ENCODE results near the gene CD48. TPM values are rescaled to one million over a fixed set of nuclear protein-coding genes. Genes with fewer than 3 reads are reported as not detected.

Gene CD48
- total RNA-seq, 2 donors from 2014 or later, result 0.55 to 1.1 TPM

DNA sequence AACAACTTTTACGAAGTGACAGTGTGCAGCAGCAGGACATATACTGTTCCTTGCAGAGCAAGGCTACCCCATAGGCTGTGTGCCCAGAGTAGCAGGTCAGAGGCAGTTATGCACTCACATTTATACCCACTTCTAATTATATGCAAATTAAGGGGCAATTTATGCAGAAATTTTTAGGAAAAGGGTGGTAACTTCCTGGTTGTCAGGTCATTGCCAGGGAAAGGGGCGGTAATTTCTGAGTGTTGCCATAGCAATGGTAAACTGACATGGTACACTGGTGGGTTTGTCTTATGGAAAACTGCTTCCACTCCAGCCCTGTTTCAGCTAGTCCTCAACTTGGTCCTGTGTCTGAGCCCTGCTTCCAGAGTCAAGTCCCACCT, 52.8 kb downstream of the CD48 start:
- no peak overlapping the region for H3K27ac ChIP-seq (ENCODE audit: low read depth, low read length)
- H3K4me1 Mint-ChIP-seq, result peaks cover 49% of the 10 kb centered on the region
- H3K4me3 ChIP-seq (ENCODE audit: low read length), result peak overlapping the region; percentile 14
- DNase-seq, result peak; percentile 62
- no peaks in the 10 kb centered on the region for H3K36me3 Mint-ChIP-seq (ENCODE audit: low read depth)
- H3K4me1 ChIP-seq (ENCODE audit: control insufficient read depth, insufficient read depth, low read length), result peaks cover 17% of the 10 kb centered on the region
- H3K27ac Mint-ChIP-seq, result peak overlapping the region; percentile 83
- peaks cover 18% of the 10 kb centered on the region for H3K9me3 Mint-ChIP-seq
- peaks cover 18% of the 10 kb centered on the region for H3K9me3 ChIP-seq (ENCODE audit: control insufficient read depth, low read length)
- TF ChIP-seq, protein P1, sequence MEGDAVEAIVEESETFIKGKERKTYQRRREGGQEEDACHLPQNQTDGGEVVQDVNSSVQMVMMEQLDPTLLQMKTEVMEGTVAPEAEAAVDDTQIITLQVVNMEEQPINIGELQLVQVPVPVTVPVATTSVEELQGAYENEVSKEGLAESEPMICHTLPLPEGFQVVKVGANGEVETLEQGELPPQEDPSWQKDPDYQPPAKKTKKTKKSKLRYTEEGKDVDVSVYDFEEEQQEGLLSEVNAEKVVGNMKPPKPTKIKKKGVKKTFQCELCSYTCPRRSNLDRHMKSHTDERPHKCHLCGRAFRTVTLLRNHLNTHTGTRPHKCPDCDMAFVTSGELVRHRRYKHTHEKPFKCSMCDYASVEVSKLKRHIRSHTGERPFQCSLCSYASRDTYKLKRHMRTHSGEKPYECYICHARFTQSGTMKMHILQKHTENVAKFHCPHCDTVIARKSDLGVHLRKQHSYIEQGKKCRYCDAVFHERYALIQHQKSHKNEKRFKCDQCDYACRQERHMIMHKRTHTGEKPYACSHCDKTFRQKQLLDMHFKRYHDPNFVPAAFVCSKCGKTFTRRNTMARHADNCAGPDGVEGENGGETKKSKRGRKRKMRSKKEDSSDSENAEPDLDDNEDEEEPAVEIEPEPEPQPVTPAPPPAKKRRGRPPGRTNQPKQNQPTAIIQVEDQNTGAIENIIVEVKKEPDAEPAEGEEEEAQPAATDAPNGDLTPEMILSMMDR (conservative IDR thresholded peaks at IDR 0.05), result no peak
- H3K9ac ChIP-seq (ENCODE audit: extremely low read depth, low read length, poor library complexity, severe bottlenecking), result peak overlapping the region; percentile 46
- H3K27me3 Mint-ChIP-seq (ENCODE audit: insufficient read depth), result no peaks in the 10 kb centered on the region
- no peak overlapping the region for H3K4me3 Mint-ChIP-seq
- H3K27me3 ChIP-seq (ENCODE audit: control insufficient read depth, insufficient read depth, low read length, poor library complexity, severe bottlenecking), result no peaks in the 10 kb centered on the region
- WGBS, 2 experiments (ENCODE audit: insufficient coverage in 1 of 2, insufficient read length in 1 of 2), result 83 to 85% methylated on average over 1 to 2 of the region's 2 CpGs
- H3K36me3 ChIP-seq (ENCODE audit: control insufficient read depth, insufficient read depth, low read length), result no peaks in the 10 kb centered on the region

DNA sequence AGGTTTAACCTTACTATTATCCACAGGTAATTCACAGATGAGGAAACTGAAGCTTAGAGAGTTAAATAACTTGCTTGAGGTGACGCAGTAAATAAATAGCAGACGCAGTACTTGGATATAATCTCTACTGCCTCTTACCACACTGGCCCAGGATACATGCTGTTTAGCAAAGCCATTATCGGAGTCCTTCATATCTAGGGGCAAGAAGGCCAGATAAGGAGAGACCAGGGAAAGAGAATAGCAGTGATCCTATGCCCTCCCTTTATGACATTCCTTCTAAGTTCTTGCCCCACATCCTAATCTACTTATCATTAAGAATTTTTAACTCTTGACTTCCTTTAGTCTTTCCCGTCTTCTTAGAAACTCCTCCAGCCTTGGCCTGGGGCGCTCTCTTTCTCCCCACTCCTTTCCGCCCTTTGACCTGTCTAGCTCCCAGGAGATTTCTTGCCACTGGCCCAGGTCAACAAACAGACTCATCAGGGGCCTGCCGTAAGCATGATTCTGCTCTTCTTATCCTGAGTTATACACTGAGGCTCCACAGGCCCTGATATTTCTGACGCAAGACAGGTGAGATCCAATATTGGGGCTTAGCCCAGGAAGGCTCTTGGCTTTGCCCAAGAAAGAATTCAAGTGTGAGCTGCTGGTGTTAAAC, 53.3 kb downstream of the CD48 start:
- Histone ChIP-seq H3K9me3 (ENCODE audit: control insufficient read depth, low read length) (peaks cover 18% of the 10 kb centered on the region), H3K4me1 (ENCODE audit: control insufficient read depth, insufficient read depth, low read length) (peaks cover 18% of the 10 kb centered on the region), H3K36me3 (ENCODE audit: control insufficient read depth, insufficient read depth, low read length) (no peaks in the 10 kb centered on the region), H3K4me3 (ENCODE audit: low read length) (peak overlapping the region; percentile 14), H3K9ac (ENCODE audit: extremely low read depth, low read length, poor library complexity, severe bottlenecking) (peak overlapping the region; percentile 46), H3K27me3 (ENCODE audit: control insufficient read depth, insufficient read depth, low read length, poor library complexity, severe bottlenecking) (no peaks in the 10 kb centered on the region), H3K27ac (ENCODE audit: low read depth, low read length) (peak overlapping the region; percentile 30)
- Mint-ChIP-seq H3K4me3 (no peak overlapping the region), H3K27me3 (ENCODE audit: insufficient read depth) (no peaks in the 10 kb centered on the region), H3K27ac (peak overlapping the region; percentile 83), H3K36me3 (ENCODE audit: low read depth) (no peaks in the 10 kb centered on the region), H3K9me3 (peaks cover 18% of the 10 kb centered on the region), H3K4me1 (peaks cover 54% of the 10 kb centered on the region)
- WGBS, 2 experiments (ENCODE audit: insufficient coverage in 1 of 2, insufficient read length in 1 of 2), result 58 to 86% methylated on average over 7 to 8 of the region's 8 CpGs
- peak; percentile 67 for DNase-seq
- TF ChIP-seq, protein P1 (conservative IDR thresholded peaks at IDR 0.05), result no peak

DNA sequence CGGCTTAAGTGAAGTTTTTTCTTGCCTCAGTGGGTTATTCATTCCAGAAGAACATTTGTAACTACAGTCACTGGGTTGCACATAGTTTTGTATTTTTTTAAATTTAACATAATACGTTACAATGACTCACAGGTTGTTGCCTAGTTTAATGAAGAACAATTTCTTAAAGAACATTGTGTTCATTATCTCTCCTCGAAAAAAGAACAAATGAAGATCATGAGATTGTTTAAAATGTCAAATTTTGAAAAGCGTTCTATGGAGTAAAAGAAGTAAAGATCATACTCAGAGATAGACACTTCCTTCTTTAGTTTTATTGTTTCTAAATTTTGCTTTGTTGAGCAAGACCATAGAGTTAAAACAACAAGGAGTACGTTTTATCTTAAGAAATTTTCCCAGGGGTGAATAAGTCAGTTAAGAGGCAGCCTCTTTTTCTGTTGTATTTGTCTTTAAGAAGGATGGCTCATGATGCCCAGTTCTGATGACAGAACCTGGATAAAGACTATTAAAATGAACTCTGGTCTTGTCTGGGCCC, 54.3 kb downstream of the CD48 start:
- H3K27ac Mint-ChIP-seq, result peak overlapping the region; percentile 83

More for the DNA sequence above, 54.3 kb downstream of the CD48 start:
- H3K9ac ChIP-seq (ENCODE audit: extremely low read depth, low read length, poor library complexity, severe bottlenecking), result peak overlapping the region; percentile 46
- Mint-ChIP-seq H3K9me3 (peaks cover 18% of the 10 kb centered on the region), H3K4me1 (peaks cover 64% of the 10 kb centered on the region), H3K27me3 (ENCODE audit: insufficient read depth) (no peaks in the 10 kb centered on the region), H3K4me3 (no peak overlapping the region), H3K36me3 (ENCODE audit: low read depth) (no peaks in the 10 kb centered on the region)
- no peaks in the 10 kb centered on the region for H3K36me3 ChIP-seq (ENCODE audit: control insufficient read depth, insufficient read depth, low read length)
- H3K4me3 ChIP-seq (ENCODE audit: low read length), result no peak overlapping the region
- TF ChIP-seq, protein P1 (conservative IDR thresholded peaks at IDR 0.05), result no peak
- no peak overlapping the region for H3K27ac ChIP-seq (ENCODE audit: low read depth, low read length)
- H3K27me3 ChIP-seq (ENCODE audit: control insufficient read depth, insufficient read depth, low read length, poor library complexity, severe bottlenecking), result no peaks in the 10 kb centered on the region
- 82 to 85% methylated on average over 3 to 5 of the region's 5 CpGs for WGBS, 2 experiments (ENCODE audit: insufficient coverage in 1 of 2, insufficient read length in 1 of 2)
- H3K9me3 ChIP-seq (ENCODE audit: control insufficient read depth, low read length), result peaks cover 18% of the 10 kb centered on the region
- H3K4me1 ChIP-seq (ENCODE audit: control insufficient read depth, insufficient read depth, low read length), result peaks cover 22% of the 10 kb centered on the region
- DNase-seq, result no peak

Data from endodermal cell (in vitro differentiated cells).